CD4-positive, alpha-beta T cell treated with Interleukin-15 for 1 hour (primary cell): ENCODE results near the gene ABCA13.

Experiments
- DNase-seq: peaks from one replicate; pipeline ENCODE4 v3.0.0-alpha.2; 2020

The ABCA13 gene

GRCh38 chr7:48300301-48300700, 129.0 kb downstream of the ABCA13 start:
- DNase-seq, result no peak

- no peak for DNase-seq
These were observed 129.9 kb downstream of the ABCA13 start for GRCh38 chr7:48301201-48301600.

DNA sequence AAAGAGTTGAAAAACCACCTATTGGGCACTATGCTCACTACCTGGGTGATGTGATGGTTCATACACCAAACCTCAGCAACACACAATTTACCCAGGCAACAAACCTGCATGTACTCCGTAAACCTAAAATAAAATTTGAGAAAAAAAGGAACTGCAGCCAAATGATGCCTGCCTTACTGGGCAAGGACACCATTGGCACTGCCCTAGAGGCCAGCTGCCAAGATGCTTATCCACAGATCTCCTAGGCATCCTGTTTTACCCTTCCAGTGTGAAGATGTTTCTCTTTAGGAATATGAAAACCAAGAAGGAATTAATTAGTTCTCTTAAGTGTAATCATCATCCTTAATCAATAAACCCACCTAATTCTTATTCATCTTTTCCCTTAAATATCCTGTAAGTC, 133.4 kb downstream of the ABCA13 start:
- no peak for DNase-seq

DNA sequence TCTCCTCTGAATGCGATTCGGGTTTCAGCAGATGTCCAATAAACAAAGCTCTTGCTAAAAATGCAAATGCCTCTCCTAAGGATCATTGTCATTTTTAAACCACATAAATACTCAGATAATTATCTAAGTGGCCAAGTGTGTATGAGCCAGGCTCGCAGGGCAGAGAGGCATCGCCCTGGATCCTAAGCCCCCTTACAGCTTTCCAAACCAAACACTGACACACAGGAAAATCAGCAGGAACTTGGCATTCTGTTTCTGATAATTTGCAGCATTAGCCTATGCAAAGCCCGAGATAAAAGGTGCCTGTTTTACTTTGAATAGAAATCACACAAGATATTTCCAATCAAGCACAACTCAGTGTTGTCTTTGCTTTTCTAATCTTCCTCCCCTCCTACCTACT, 134.4 kb downstream of the ABCA13 start:
- no peak for DNase-seq

GRCh38 chr7:48307041-48307714, 135.9 kb downstream of the ABCA13 start:
- no peak for DNase-seq

DNA sequence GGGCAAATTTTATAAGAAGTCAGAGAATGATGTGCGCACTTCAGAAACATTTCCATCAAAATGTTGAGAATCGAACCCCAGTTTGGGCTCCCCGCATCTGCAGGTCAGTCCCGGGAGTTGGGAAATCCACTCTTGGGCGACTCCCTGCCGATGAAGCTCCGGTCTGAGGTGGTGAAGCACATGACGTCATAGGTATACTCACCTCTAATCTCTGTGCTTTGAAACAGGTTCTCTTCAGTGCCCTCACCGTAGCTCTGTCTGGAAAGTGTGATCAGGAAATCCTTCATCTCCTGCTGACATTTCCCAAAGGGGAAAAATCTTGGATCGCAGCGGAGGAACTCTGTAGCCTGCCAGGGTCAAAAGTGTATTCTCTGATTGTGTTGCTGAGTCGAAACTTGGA, 138.5 kb downstream of the ABCA13 start:
- DNase-seq, result no peak

GRCh38 chr7:48311464-48312100, 140.3 kb downstream of the ABCA13 start:
- no peak for DNase-seq

DNA sequence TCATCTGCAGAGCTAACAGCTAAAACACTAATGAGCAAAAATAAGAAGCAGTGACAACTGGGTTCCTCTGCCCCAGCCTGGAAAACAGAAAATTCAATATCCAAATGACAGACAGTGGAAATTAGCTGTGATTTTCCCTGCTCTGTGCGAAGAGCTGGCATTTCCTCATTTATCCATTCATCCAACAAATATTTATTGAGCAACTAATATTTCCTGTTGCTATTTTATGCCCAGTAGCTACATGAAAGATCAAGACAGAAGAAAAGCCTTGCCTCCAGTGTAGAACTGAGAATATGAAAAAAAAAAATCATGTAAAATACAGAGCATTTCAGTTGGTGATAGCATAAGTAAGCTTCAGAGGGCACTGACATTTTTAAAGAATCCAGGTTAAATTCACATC, 140.9 kb downstream of the ABCA13 start:
- DNase-seq, result no peak

- no peak for DNase-seq
These were observed 145.5 kb downstream of the ABCA13 start for GRCh38 chr7:48316768-48317167.

GRCh38 chr7:48317360-48317759, 146.1 kb downstream of the ABCA13 start:
- DNase-seq, result no peak

GRCh38 chr7:48321319-48322010, 150.2 kb downstream of the ABCA13 start:
- DNase-seq, result no peak

- no peak for DNase-seq
These were observed 165.9 kb downstream of the ABCA13 start for GRCh38 chr7:48337012-48337621.

GRCh38 chr7:48337781-48338180, 166.5 kb downstream of the ABCA13 start:
- DNase-seq, result no peak

DNA sequence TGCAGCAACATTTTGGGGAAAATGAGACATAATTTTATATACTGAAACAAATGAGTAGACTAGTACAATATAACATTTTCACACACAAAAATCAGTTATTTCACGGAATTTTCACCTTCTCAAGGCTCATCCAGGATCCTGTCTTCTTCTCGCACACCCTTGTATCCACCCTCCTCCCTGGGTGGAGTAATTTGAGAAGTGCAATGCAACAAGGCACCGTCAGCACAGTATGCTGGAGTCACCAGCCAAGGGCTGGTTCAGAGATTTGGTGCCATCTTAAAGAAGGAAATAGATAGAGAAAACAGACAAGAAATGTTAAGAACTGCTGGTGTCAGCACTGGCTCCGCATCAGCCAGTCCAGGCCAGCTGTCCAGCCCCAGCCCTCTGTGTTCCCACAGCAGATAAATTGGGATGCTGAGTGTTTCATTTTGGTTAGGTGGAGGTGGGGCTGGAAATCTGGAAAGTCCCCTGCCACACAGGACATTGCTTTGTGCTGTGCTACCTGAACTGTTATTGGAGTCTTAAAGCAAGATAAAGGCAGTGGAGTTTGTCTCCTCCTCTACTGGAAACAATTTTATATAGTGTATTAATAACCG, 176.1 kb downstream of the ABCA13 start:
- DNase-seq, result no peak

- DNase-seq, result no peak
These were observed 179.3 kb downstream of the ABCA13 start for GRCh38 chr7:48350515-48350914.

DNA sequence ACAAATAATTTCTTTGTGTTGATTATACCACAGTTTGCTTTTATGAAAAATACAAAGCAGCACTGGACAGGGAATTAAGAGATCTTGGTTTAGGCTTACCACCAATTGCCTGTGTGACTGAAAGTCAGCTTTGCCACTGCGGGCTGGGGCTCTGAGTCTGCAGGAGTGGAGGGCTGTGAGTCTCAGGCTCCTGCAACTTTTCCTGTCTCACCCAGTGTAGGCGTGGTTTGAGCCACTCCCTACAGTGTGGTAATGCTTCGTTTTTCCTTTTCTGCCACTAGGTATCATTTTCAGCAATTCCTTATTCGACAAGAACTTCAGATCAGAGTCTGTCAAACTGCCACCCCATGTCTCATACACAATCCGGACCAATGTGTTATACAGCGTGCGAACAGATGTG, 180.6 kb downstream of the ABCA13 start:
- DNase-seq, result no peak

- DNase-seq, result no peak
These were observed 184.1 kb downstream of the ABCA13 start for GRCh38 chr7:48355346-48355745.

DNA sequence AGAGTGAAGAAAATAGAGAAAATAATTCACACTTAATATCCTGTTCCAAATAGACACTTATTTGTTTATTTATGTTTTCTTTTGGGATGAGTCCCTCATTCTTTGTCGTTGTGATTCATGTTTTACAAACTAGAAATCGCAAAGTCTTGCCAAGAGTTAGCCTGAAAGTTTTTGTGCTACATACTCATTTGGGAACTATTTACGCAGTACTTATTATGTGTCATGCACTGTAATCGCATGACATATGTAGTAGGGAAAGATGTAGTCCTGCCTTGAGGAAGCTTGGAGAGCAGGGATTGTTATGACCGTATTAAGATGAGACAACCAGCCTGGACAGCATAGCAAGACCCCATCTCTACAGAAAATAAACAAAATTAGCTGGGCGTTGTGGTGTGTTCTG, 189.3 kb downstream of the ABCA13 start:
- no peak for DNase-seq

- DNase-seq, result no peak
These were observed 191.9 kb downstream of the ABCA13 start for GRCh38 chr7:48363174-48363573.

DNA sequence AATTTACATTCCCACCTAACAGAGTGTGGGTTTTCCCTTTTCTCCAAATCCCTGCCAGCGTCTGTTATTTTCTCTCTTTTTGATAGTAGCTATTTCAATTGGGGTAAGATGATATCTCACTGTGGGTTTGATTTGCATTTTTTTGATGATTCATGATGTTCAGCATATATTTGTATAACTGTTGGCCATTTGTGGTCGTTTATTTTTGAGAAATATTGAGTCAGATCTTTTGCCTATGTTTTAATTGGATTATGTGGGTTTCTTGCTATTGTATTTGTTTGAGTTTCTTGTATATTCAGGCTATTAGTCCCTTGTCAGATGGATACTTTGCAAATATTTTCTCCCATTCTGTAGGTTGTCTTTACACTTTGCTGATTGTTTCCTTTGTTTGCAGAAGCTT, 193.8 kb downstream of the ABCA13 start:
- DNase-seq, result no peak

GRCh38 chr7:48366096-48366495, 194.8 kb downstream of the ABCA13 start:
- DNase-seq, result no peak

- no peak for DNase-seq
These were observed 205.0 kb downstream of the ABCA13 start for GRCh38 chr7:48376263-48376662.

- no peak for DNase-seq
These were observed 209.7 kb downstream of the ABCA13 start for GRCh38 chr7:48380921-48381320.

DNA sequence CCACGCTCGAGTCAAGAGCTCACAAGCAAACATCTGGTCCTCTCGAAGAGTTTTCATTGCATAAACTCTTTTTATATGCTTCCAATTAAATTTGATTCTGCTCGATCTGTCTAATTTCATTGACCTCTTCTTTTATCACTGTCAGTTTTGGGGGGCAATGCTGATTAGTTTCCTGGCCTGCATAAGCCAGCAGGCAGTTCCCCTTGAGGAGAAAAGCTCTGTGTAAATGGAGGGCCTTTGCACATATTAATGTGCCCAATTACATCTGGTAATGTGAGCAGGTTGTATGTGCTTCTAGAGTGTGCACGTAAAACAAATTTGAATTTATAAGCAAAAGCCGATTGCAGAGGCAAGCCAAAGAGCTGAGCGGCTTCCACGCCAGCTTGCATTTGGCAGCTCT, 210.3 kb downstream of the ABCA13 start:
- no peak for DNase-seq
